Measurements from ENCODE around the gene FOXI2. TPM values are rescaled to one million over a fixed set of nuclear protein-coding genes. Genes with fewer than 3 reads are reported as not detected.

Gene FOXI2
- total and polyA plus RNA-seq, 2 donors (not counting 1 experiment from before 2014, with no cell fraction given) = not detected

DNA sequence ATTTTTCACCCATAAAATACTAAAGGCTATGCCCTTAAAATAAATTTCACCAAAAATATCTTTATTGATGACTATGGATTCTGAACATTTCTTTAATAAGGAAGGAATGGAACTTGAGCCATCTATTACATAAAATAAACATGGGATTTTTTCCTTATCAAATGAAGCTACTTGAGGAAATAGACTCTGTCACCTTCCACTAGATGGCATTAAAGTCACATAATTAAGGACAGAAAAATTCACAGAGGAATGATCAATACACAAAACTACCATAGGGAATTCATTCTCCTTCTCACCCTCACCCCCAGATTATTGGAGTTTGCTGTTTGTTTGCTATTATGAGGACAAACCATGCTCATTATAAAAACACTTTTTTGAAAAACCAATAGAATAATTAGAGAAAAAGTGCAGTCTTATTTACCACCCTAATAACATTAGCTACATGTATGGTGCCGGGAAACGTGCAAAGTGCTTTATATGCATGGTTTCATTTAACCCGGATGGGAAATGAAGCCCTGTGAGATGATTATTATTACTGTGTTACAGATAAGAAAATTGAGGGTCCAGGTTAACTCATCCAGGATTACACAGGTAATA, 21.1 kb upstream of the FOXI2 start:
- no peaks in the 10 kb centered on the region for H3K79me2 ChIP-seq (ENCODE audit: control insufficient read depth, insufficient read depth, low read length)
- H3K9me3 ChIP-seq (ENCODE audit: control insufficient read depth, insufficient read depth, low read depth, low read length) = no peaks in the 10 kb centered on the region
- H4K20me1 ChIP-seq (ENCODE audit: control insufficient read depth, extremely low read depth, insufficient read depth, low read length) = no peaks in the 10 kb centered on the region
- no peaks in the 10 kb centered on the region for H3K27me3 ChIP-seq (ENCODE audit: control insufficient read depth, insufficient read depth, low read length)
- no peak overlapping the region for H3K4me2 ChIP-seq (ENCODE audit: extremely low read depth, insufficient read depth, low read length)
- no peaks in the 10 kb centered on the region for H3K4me1 ChIP-seq (ENCODE audit: control insufficient read depth, extremely low read depth, insufficient read depth, low read length)
- H2AFZ ChIP-seq (ENCODE audit: low read length) = no peak overlapping the region
- no peak overlapping the region for H3K27ac ChIP-seq (ENCODE audit: insufficient read depth, low read length)
- no peak overlapping the region for H3K9ac ChIP-seq (ENCODE audit: insufficient read depth, low read length)
- DNase-seq (ENCODE audit: low read depth in 2 of 2) = peak; percentile 15
- TF ChIP-seq, protein P1, sequence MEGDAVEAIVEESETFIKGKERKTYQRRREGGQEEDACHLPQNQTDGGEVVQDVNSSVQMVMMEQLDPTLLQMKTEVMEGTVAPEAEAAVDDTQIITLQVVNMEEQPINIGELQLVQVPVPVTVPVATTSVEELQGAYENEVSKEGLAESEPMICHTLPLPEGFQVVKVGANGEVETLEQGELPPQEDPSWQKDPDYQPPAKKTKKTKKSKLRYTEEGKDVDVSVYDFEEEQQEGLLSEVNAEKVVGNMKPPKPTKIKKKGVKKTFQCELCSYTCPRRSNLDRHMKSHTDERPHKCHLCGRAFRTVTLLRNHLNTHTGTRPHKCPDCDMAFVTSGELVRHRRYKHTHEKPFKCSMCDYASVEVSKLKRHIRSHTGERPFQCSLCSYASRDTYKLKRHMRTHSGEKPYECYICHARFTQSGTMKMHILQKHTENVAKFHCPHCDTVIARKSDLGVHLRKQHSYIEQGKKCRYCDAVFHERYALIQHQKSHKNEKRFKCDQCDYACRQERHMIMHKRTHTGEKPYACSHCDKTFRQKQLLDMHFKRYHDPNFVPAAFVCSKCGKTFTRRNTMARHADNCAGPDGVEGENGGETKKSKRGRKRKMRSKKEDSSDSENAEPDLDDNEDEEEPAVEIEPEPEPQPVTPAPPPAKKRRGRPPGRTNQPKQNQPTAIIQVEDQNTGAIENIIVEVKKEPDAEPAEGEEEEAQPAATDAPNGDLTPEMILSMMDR (conservative IDR thresholded peaks at IDR 0.05 in 1 of 2, IDR thresholded peaks at IDR 0.05 in 1 of 2; ENCODE audit: low read depth in 1 of 2, low read length in 2 of 2) = no peak
- no peak for TF ChIP-seq EZH2 (IDR thresholded peaks at IDR 0.05; ENCODE audit: low read length, missing control alignments)
- H3K4me3 ChIP-seq (replicated peaks in 1 of 4; ENCODE audit: control extremely low read depth in 1 of 4, insufficient read depth in 1 of 4, low read depth in 3 of 4, low read length in 4 of 4) = no peak overlapping the region
- no peaks in the 10 kb centered on the region for H3K36me3 ChIP-seq (ENCODE audit: control insufficient read depth, insufficient read depth, low read length)

DNA sequence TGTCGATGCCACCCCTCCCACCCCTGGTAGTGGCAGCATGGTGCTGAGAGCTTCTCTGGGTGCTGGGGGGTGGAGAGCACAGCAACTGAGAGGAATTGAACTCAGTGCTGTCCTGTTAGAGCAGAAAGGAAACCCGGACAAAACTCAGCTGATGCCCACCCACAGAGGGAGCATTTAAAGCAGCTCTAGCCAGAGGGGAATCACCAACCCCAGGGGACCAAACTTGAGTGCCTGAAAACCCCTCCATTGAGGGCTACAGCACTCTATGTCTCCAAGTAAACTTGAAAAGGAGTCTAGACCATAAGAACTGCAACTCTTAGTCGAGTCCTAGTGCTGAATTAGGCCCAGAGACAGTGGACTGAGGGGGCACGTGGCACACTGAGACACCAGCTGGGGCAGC, 16.8 kb upstream of the FOXI2 start:
- Histone ChIP-seq H2AFZ (ENCODE audit: low read length) (no peak overlapping the region), H3K79me2 (ENCODE audit: control insufficient read depth, insufficient read depth, low read length) (no peaks in the 10 kb centered on the region), H3K27me3 (ENCODE audit: control insufficient read depth, insufficient read depth, low read length) (no peaks in the 10 kb centered on the region), H3K36me3 (ENCODE audit: control insufficient read depth, insufficient read depth, low read length) (no peaks in the 10 kb centered on the region), H3K9ac (ENCODE audit: insufficient read depth, low read length) (no peak overlapping the region), H4K20me1 (ENCODE audit: control insufficient read depth, extremely low read depth, insufficient read depth, low read length) (no peaks in the 10 kb centered on the region), H3K27ac (ENCODE audit: insufficient read depth, low read length) (no peak overlapping the region), H3K9me3 (ENCODE audit: control insufficient read depth, insufficient read depth, low read depth, low read length) (no peaks in the 10 kb centered on the region), H3K4me3 (replicated peaks in 1 of 4; ENCODE audit: control extremely low read depth in 1 of 4, insufficient read depth in 1 of 4, low read depth in 3 of 4, low read length in 4 of 4) (no peak overlapping the region), H3K4me2 (ENCODE audit: extremely low read depth, insufficient read depth, low read length) (no peak overlapping the region), H3K4me1 (ENCODE audit: control insufficient read depth, extremely low read depth, insufficient read depth, low read length) (no peaks in the 10 kb centered on the region)
- no peak for TF ChIP-seq EZH2 (IDR thresholded peaks at IDR 0.05; ENCODE audit: low read length, missing control alignments)
- TF ChIP-seq, protein P1 (conservative IDR thresholded peaks at IDR 0.05 in 1 of 2, IDR thresholded peaks at IDR 0.05 in 1 of 2; ENCODE audit: low read depth in 1 of 2, low read length in 2 of 2) = no peak
- DNase-seq (ENCODE audit: low read depth in 2 of 2) = no peak

DNA sequence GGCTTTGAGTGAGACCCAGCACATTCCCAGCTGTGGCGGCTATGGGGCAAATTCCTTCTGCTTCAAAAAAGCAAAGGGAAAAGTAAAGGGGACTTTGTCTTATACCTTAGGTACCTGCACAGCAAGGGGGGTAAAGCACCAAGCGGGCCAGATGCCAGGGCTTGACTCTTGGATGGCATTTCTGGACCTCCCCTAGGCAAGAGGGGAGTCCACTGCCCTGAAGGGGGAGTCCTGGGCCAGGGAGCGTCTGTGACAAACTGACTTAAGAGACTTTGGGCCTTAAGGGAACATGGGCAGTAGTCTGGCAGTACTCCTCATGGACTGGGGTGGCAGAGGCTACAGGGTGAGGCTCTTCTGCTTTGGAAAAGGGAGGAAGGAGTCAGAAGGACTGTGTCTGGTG, 16.1 kb upstream of the FOXI2 start:
- no peak for DNase-seq (ENCODE audit: low read depth in 2 of 2)
- Histone ChIP-seq H3K9me3 (ENCODE audit: control insufficient read depth, insufficient read depth, low read depth, low read length) (no peaks in the 10 kb centered on the region), H2AFZ (ENCODE audit: low read length) (no peak overlapping the region), H4K20me1 (ENCODE audit: control insufficient read depth, extremely low read depth, insufficient read depth, low read length) (no peaks in the 10 kb centered on the region), H3K4me1 (ENCODE audit: control insufficient read depth, extremely low read depth, insufficient read depth, low read length) (no peaks in the 10 kb centered on the region), H3K36me3 (ENCODE audit: control insufficient read depth, insufficient read depth, low read length) (no peaks in the 10 kb centered on the region), H3K4me2 (ENCODE audit: extremely low read depth, insufficient read depth, low read length) (no peak overlapping the region), H3K27ac (ENCODE audit: insufficient read depth, low read length) (no peak overlapping the region), H3K79me2 (ENCODE audit: control insufficient read depth, insufficient read depth, low read length) (no peaks in the 10 kb centered on the region), H3K9ac (ENCODE audit: insufficient read depth, low read length) (no peak overlapping the region), H3K27me3 (ENCODE audit: control insufficient read depth, insufficient read depth, low read length) (no peaks in the 10 kb centered on the region), H3K4me3 (replicated peaks in 1 of 4; ENCODE audit: control extremely low read depth in 1 of 4, insufficient read depth in 1 of 4, low read depth in 3 of 4, low read length in 4 of 4) (no peak overlapping the region)
- TF ChIP-seq, protein P1 (conservative IDR thresholded peaks at IDR 0.05 in 1 of 2, IDR thresholded peaks at IDR 0.05 in 1 of 2; ENCODE audit: low read depth in 1 of 2, low read length in 2 of 2) = no peak
- TF ChIP-seq EZH2 (IDR thresholded peaks at IDR 0.05; ENCODE audit: low read length, missing control alignments) = no peak

Data from fibroblast of lung (primary cell).